GM21737 (cell line): Measurements from ENCODE around the gene RPRD1A.
"Not testable (repeated sequence)": the region's sequence is repeated elsewhere in the genome, so short reads cannot be mapped to it uniquely, and the experiment has no call there.

Experiments
- ATAC-seq: cut with Tn5 transposase; IDR thresholded peaks from one replicate; pipeline ENCODE4 v1.9.1; 2021; ENCODE audit warnings: mild to moderate bottlenecking, moderate library complexity; ENCODE audit not compliant: unreplicated experiment

RPRD1A gene

GRCh38 chr18:36067055-36067957, at the start of gene RPRD1A:
Gene RPRD1A, minus strand, starts transcription at chr18:36067559. Its CDS starts 155 bp downstream, at chr18:36067404.
- peak; percentile 93 for ATAC-seq

GRCh38 chr18:36116771-36117170, 49.4 kb upstream of the RPRD1A start:
- ATAC-seq = not testable (repeated sequence)

- no peak for ATAC-seq
Measured at GRCh38 chr18:36114738-36115137, 47.4 kb upstream of the RPRD1A start.

- no peak for ATAC-seq
Measured at GRCh38 chr18:36114251-36114650, 46.9 kb upstream of the RPRD1A start.

- no peak for ATAC-seq
Measured at GRCh38 chr18:36112302-36112701, 44.9 kb upstream of the RPRD1A start.

- ATAC-seq = no peak
Measured at GRCh38 chr18:36109737-36110136, 42.4 kb upstream of the RPRD1A start.

- no peak for ATAC-seq
Measured at GRCh38 chr18:36108601-36109000, 41.2 kb upstream of the RPRD1A start.

GRCh38 chr18:36108196-36108595, 40.8 kb upstream of the RPRD1A start:
- ATAC-seq = no peak

- no peak for ATAC-seq
Measured at GRCh38 chr18:36107477-36107876, 40.1 kb upstream of the RPRD1A start.

GRCh38 chr18:36104749-36105148, 37.4 kb upstream of the RPRD1A start:
- ATAC-seq = no peak

- ATAC-seq = no peak
Measured at GRCh38 chr18:36101943-36102342, 34.6 kb upstream of the RPRD1A start.

GRCh38 chr18:36099311-36099710, 32.0 kb upstream of the RPRD1A start:
- no peak for ATAC-seq

- ATAC-seq = no peak
Measured at GRCh38 chr18:36096955-36097354, 29.6 kb upstream of the RPRD1A start.

GRCh38 chr18:36095936-36096519, 28.7 kb upstream of the RPRD1A start:
- no peak for ATAC-seq

- no peak for ATAC-seq
Measured at GRCh38 chr18:36094431-36094830, 27.1 kb upstream of the RPRD1A start.

GRCh38 chr18:36092116-36092515, 24.8 kb upstream of the RPRD1A start:
- not testable (repeated sequence) for ATAC-seq

GRCh38 chr18:36089001-36089400, 21.6 kb upstream of the RPRD1A start:
- ATAC-seq = no peak

- no peak for ATAC-seq
Measured at GRCh38 chr18:36088256-36088655, 20.9 kb upstream of the RPRD1A start.

GRCh38 chr18:36086186-36086585, 18.8 kb upstream of the RPRD1A start:
- no peak for ATAC-seq

- ATAC-seq = no peak
Measured at GRCh38 chr18:36085195-36085594, 17.8 kb upstream of the RPRD1A start.

GRCh38 chr18:36083729-36084128, 16.4 kb upstream of the RPRD1A start:
- no peak for ATAC-seq

- not testable (repeated sequence) for ATAC-seq
Measured at GRCh38 chr18:36081118-36081517, 13.8 kb upstream of the RPRD1A start.
